Mucosa of stomach (tissue), 1 donor: Measurements from ENCODE around the gene TMEM256.

Source experiments
- H3K27me3 ChIP-seq: one replicate; pipeline ENCODE4 v1.7.0; 2013; ENCODE audit warnings: mild to moderate bottlenecking, low read length; ENCODE audit not compliant: control insufficient read depth, insufficient read depth
- H3K36me3 ChIP-seq: one replicate; pipeline ENCODE4 v1.7.0; 2013; ENCODE audit warnings: low read length; ENCODE audit not compliant: control insufficient read depth, insufficient read depth
- H3K4me1 ChIP-seq: one replicate; pipeline ENCODE4 v1.7.0; 2013; ENCODE audit warnings: mild to moderate bottlenecking, low read length; ENCODE audit not compliant: control insufficient read depth, insufficient read depth
- H3K4me3 ChIP-seq: one replicate; pipeline ENCODE4 v1.7.0; 2013; ENCODE audit warnings: low read length
- H3K9ac ChIP-seq: one replicate; pipeline ENCODE4 v1.7.0; 2013; ENCODE audit warnings: mild to moderate bottlenecking, low read length, moderate library complexity
- H3K9me3 ChIP-seq: one replicate; pipeline ENCODE4 v1.7.0; 2013; ENCODE audit warnings: mild to moderate bottlenecking, low read length, moderate library complexity; ENCODE audit not compliant: control insufficient read depth
- donor health status: Pancreatic carcinoma.

TMEM256 gene

GRCh38 chr17:7403727-7403976 lies 245 bp downstream of the TMEM256 start:
- no peaks in the 10 kb centered on the region for H3K36me3 ChIP-seq
- peaks cover 8% of the 10 kb centered on the region for H3K4me1 ChIP-seq
- peaks cover 23% of the 10 kb centered on the region for H3K27me3 ChIP-seq
- no peaks in the 10 kb centered on the region for H3K9me3 ChIP-seq
- H3K9ac ChIP-seq = peak overlapping the region; percentile 70
- H3K4me3 ChIP-seq = peak overlapping the region; percentile 10

- no peaks in the 10 kb centered on the region for H3K36me3 ChIP-seq
- peak overlapping the region; percentile 10 for H3K4me3 ChIP-seq
- peaks cover 23% of the 10 kb centered on the region for H3K27me3 ChIP-seq
- peaks cover 8% of the 10 kb centered on the region for H3K4me1 ChIP-seq
- H3K9ac ChIP-seq = peak overlapping the region; percentile 70
- H3K9me3 ChIP-seq = no peaks in the 10 kb centered on the region
These were observed 712 bp downstream of the TMEM256 start for GRCh38 chr17:7403043-7403726.

GRCh38 chr17:7398612-7399011 lies 5.3 kb downstream of the TMEM256 start:
- Histone ChIP-seq H3K9me3 (no peaks in the 10 kb centered on the region), H3K9ac (no peak overlapping the region), H3K4me1 (peaks cover 17% of the 10 kb centered on the region), H3K4me3 (no peak overlapping the region), H3K27me3 (no peaks in the 10 kb centered on the region), H3K36me3 (no peaks in the 10 kb centered on the region)

- H3K27me3 ChIP-seq = no peaks in the 10 kb centered on the region
- H3K9ac ChIP-seq = no peak overlapping the region
- no peak overlapping the region for H3K4me3 ChIP-seq
These were observed 7.8 kb downstream of the TMEM256 start for GRCh38 chr17:7396147-7396546.

GRCh38 chr17:7394452-7395191 lies 9.3 kb downstream of the TMEM256 start, which contains the start of gene PLSCR3:
Gene PLSCR3, minus strand, starts transcription at chr17:7394525. Its CDS starts 415 bp downstream, at chr17:7394110.
- H3K9me3 ChIP-seq = no peaks in the 10 kb centered on the region
- H3K36me3 ChIP-seq = no peaks in the 10 kb centered on the region
- peak within 1 kb of the TSS; percentile 77 for H3K4me3 ChIP-seq
- H3K9ac ChIP-seq = peak within 1 kb of the TSS; percentile 64
- peaks cover 12% of the 10 kb centered on the region for H3K4me1 ChIP-seq
- H3K27me3 ChIP-seq = no peaks in the 10 kb centered on the region

More at GRCh38 chr17:7396147-7396546, 7.8 kb downstream of the TMEM256 start:
- H3K9me3 ChIP-seq = no peaks in the 10 kb centered on the region
- H3K36me3 ChIP-seq = no peaks in the 10 kb centered on the region
- H3K4me1 ChIP-seq = peaks cover 12% of the 10 kb centered on the region

- Histone ChIP-seq H3K4me1 (peaks cover 12% of the 10 kb centered on the region), H3K4me3 (peak overlapping the region; percentile 77), H3K9me3 (no peaks in the 10 kb centered on the region), H3K36me3 (peaks cover 8% of the 10 kb centered on the region), H3K27me3 (no peaks in the 10 kb centered on the region), H3K9ac (peak overlapping the region; percentile 64)
These were observed 10.1 kb downstream of the TMEM256 start for GRCh38 chr17:7393613-7394451.

GRCh38 chr17:7392696-7393612 lies 10.9 kb downstream of the TMEM256 start:
- peaks cover 11% of the 10 kb centered on the region for H3K36me3 ChIP-seq
- peaks cover 12% of the 10 kb centered on the region for H3K4me1 ChIP-seq
- H3K9me3 ChIP-seq = no peaks in the 10 kb centered on the region
- no peaks in the 10 kb centered on the region for H3K27me3 ChIP-seq
- H3K4me3 ChIP-seq = no peak overlapping the region
- peak overlapping the region; percentile 64 for H3K9ac ChIP-seq

GRCh38 chr17:7391307-7391706 lies 12.6 kb downstream of the TMEM256 start:
- no peaks in the 10 kb centered on the region for H3K9me3 ChIP-seq
- H3K4me1 ChIP-seq = peaks cover 12% of the 10 kb centered on the region
- peaks cover 11% of the 10 kb centered on the region for H3K36me3 ChIP-seq
- H3K9ac ChIP-seq = no peak overlapping the region
- no peaks in the 10 kb centered on the region for H3K27me3 ChIP-seq
- H3K4me3 ChIP-seq = no peak overlapping the region

GRCh38 chr17:7389924-7390910 lies 13.7 kb downstream of the TMEM256 start:
- H3K27me3 ChIP-seq = no peaks in the 10 kb centered on the region
- peaks cover 11% of the 10 kb centered on the region for H3K36me3 ChIP-seq
- no peak overlapping the region for H3K9ac ChIP-seq
- H3K4me1 ChIP-seq = peaks cover 12% of the 10 kb centered on the region
- H3K9me3 ChIP-seq = no peaks in the 10 kb centered on the region
- H3K4me3 ChIP-seq = no peak overlapping the region

GRCh38 chr17:7388856-7389255 lies 15.0 kb downstream of the TMEM256 start:
- H3K4me1 ChIP-seq = peaks cover 6% of the 10 kb centered on the region

More at GRCh38 chr17:7388856-7389255, 15.0 kb downstream of the TMEM256 start:
- peaks cover 17% of the 10 kb centered on the region for H3K36me3 ChIP-seq
- H3K9me3 ChIP-seq = no peaks in the 10 kb centered on the region
- H3K4me3 ChIP-seq = no peak overlapping the region
- no peaks in the 10 kb centered on the region for H3K27me3 ChIP-seq
- H3K9ac ChIP-seq = no peak overlapping the region
